ENCODE data around the gene SELENOI. TPM values are rescaled to one million over a fixed set of nuclear protein-coding genes. Genes with fewer than 3 reads are reported as not detected.
"Not testable (repeated sequence)": the region's sequence is repeated elsewhere in the genome, so short reads cannot be mapped to it uniquely, and the experiment has no call there.

Gene SELENOI
- total and polyA plus RNA-seq, 10 of the 15 experiments (the other 5 are each of a cell fraction or from before 2014, with no cell fraction given): 5.2 to 31.4 (median 17.4) TPM

DNA sequence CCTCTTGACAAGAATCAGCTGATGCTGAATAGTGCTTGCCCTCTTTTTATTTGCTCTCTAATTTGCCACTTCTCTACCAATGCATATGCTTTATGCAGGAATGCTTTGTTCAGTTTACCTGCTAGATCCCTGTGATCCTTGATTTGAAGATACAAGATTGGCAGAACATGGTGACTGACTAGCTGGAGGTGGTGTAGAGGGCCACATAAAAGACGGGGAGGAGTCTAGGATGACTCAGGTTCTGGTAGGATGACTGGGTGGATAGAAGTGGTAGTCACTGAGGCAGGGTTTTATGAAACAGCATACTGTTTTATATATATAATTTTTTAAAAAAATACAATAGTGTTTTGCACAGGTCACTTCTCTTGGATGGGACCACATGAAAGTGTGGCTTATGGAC, 6.9 kb downstream of the SELENOI start (continued):
- TF ChIP-seq, protein P1, sequence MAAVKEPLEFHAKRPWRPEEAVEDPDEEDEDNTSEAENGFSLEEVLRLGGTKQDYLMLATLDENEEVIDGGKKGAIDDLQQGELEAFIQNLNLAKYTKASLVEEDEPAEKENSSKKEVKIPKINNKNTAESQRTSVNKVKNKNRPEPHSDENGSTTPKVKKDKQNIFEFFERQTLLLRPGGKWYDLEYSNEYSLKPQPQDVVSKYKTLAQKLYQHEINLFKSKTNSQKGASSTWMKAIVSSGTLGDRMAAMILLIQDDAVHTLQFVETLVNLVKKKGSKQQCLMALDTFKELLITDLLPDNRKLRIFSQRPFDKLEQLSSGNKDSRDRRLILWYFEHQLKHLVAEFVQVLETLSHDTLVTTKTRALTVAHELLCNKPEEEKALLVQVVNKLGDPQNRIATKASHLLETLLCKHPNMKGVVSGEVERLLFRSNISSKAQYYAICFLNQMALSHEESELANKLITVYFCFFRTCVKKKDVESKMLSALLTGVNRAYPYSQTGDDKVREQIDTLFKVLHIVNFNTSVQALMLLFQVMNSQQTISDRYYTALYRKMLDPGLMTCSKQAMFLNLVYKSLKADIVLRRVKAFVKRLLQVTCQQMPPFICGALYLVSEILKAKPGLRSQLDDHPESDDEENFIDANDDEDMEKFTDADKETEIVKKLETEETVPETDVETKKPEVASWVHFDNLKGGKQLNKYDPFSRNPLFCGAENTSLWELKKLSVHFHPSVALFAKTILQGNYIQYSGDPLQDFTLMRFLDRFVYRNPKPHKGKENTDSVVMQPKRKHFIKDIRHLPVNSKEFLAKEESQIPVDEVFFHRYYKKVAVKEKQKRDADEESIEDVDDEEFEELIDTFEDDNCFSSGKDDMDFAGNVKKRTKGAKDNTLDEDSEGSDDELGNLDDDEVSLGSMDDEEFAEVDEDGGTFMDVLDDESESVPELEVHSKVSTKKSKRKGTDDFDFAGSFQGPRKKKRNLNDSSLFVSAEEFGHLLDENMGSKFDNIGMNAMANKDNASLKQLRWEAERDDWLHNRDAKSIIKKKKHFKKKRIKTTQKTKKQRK (IDR thresholded peaks at IDR 0.05; ENCODE audit: low read depth, low read length): no peak
- no peak for TF ChIP-seq EZH2 (IDR thresholded peaks at IDR 0.05; ENCODE audit: borderline replicate concordance, control insufficient read depth, low read depth, low read length)
- no peak for TF ChIP-seq ZBTB4 (CRISPR knock-in tag; IDR thresholded peaks at IDR 0.05)
- no peak for TF ChIP-seq ZNF274 (IDR thresholded peaks at IDR 0.05; ENCODE audit: insufficient read depth, insufficient read length)
- TF ChIP-seq ESRRA (IDR thresholded peaks at IDR 0.05; ENCODE audit: low read length): no peak
- TF ChIP-seq, protein P2, sequence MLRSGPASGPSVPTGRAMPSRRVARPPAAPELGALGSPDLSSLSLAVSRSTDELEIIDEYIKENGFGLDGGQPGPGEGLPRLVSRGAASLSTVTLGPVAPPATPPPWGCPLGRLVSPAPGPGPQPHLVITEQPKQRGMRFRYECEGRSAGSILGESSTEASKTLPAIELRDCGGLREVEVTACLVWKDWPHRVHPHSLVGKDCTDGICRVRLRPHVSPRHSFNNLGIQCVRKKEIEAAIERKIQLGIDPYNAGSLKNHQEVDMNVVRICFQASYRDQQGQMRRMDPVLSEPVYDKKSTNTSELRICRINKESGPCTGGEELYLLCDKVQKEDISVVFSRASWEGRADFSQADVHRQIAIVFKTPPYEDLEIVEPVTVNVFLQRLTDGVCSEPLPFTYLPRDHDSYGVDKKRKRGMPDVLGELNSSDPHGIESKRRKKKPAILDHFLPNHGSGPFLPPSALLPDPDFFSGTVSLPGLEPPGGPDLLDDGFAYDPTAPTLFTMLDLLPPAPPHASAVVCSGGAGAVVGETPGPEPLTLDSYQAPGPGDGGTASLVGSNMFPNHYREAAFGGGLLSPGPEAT (IDR thresholded peaks at IDR 0.05; ENCODE audit: low read depth): no peak
- TF ChIP-seq NR2F1 (conservative IDR thresholded peaks at IDR 0.05): no peak

DNA sequence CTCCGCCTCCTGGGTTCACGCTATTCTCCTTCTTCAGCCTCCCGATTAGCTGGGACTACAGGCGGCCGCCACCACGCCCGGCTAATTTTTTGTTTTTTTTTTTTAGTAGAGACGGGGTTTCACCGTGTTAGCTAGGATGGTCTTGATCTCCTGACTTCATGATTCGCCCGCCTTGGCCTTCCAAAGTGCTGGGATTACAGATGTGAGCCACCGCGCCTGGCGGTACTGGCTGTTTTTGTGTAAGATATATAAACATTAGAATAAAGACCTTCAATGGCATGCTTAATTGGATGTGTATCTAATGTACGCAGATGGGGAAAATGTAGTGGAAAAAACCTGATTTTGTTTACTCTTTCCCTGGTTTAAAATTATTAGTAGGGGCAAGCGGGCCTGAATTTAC, 8.5 kb downstream of the SELENOI start:
- CTCF ChIA-PET: interaction anchor here (1.0 kb wide), 1 partner anchor 79 kb away, joined by 3 read pairs; no protein-coding TSS in a partner anchor

More for the DNA sequence above, 8.5 kb downstream of the SELENOI start:
- H3K4me3 ChIP-seq; DNase-seq (ENCODE audit: low read depth, low spot score); H3K27me3 ChIP-seq (replicated peaks in 1 of 2; ENCODE audit: control insufficient read depth in 2 of 2, insufficient read depth in 2 of 2, low read length in 1 of 2); H2AFZ ChIP-seq (ENCODE audit: control insufficient read depth, low read depth, low read length); intact Hi-C loops (cut with micrococcal nuclease; ENCODE audit: unreplicated experiment); RAD21 ChIA-PET (ENCODE audit: unreplicated experiment); H3K36me3 ChIP-seq (ENCODE audit: control insufficient read depth in 2 of 2, insufficient read depth in 2 of 2, low read length in 1 of 2); in situ Hi-C loops (cut with MboI); BruUV-seq (replicated peaks); H3K9ac ChIP-seq (ENCODE audit: control insufficient read depth, insufficient read depth, low read length); FAIRE-seq; ATAC-seq; H3K4me2 ChIP-seq (ENCODE audit: control insufficient read depth, insufficient read depth); H3K27ac ChIP-seq (ENCODE audit: control insufficient read depth, insufficient read depth); POLR2A ChIA-PET; H3K4me1 ChIP-seq (ENCODE audit: control insufficient read depth, insufficient read depth, low read length); H3K9me3 ChIP-seq (replicated peaks; ENCODE audit: control insufficient read depth, insufficient read depth, low read length); H4K20me1 ChIP-seq (ENCODE audit: control insufficient read depth, insufficient read depth): not testable (repeated sequence)
- 94% methylated on average over 16 of the region's 16 CpGs for WGBS (ENCODE audit: insufficient coverage, insufficient replicate concordance, low lambda C conversion rate, missing lambda C conversion rate)
- H3K79me2 ChIP-seq (ENCODE audit: control insufficient read depth, insufficient read depth, low read length): peaks cover 84% of the 10 kb centered on the region
- SMC1A ChIA-PET (ENCODE audit: uncharacterized antibody, unreplicated experiment): interaction anchor here (1.5 to 2.1 kb wide), 2 partner anchors 9 to 11 kb away, joined by 3 to 5 read pairs; no protein-coding TSS in a partner anchor
